Epidermal melanocyte (primary cell): ENCODE measurements around the gene VPS16.

Experiments
- DNase-seq: peaks from one replicate; pipeline ENCODE4 v3.0.0; 2011; ENCODE audit warnings: low spot score; ENCODE audit not compliant: insufficient read length

The VPS16 gene

DNA sequence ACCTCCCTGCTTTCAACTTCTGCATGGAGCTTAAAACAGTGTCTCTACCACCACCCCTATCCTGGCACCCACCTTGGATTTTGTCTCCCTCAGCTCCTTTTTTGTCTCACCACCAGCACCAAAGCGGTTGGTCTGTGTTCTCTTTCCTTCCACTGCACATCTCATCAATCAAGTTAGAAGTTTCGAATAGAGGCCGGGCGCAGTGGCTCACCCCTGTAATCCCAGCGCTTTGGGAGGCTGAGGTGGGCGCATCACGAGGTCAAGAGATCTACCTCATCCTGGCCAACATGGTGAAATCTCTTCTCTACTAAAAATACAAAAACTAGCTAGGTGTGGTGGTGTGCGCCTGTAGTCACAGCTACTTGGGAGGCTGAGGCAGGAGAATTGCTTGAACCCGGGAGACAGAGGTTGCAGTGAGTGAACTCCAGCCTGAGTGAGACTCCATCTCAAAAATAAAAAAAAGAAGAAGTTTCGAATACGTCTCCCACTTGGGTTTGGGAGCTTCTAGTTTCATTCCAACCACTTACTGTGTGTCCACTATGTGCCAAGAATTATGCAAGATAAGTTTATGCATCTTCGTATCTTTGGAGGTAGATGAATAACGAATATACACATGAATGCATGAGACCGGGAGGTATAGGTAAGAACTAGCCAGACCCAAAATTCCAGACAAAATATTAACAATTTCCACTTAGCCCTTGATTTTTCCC is 6.0 kb upstream of the VPS16 start:
- no peak for DNase-seq

GRCh38 chr20:2835331-2835796 is 5.2 kb upstream of the VPS16 start:
- DNase-seq, result no peak

- no peak for DNase-seq
Measured at GRCh38 chr20:2836035-2836434, 4.5 kb upstream of the VPS16 start.

GRCh38 chr20:2837221-2837960 is 3.2 kb upstream of the VPS16 start:
- no peak for DNase-seq

GRCh38 chr20:2838170-2838797 is 2.3 kb upstream of the VPS16 start:
- no peak for DNase-seq

GRCh38 chr20:2838847-2839671 is 1.5 kb upstream of the VPS16 start:
- DNase-seq, result no peak

DNA sequence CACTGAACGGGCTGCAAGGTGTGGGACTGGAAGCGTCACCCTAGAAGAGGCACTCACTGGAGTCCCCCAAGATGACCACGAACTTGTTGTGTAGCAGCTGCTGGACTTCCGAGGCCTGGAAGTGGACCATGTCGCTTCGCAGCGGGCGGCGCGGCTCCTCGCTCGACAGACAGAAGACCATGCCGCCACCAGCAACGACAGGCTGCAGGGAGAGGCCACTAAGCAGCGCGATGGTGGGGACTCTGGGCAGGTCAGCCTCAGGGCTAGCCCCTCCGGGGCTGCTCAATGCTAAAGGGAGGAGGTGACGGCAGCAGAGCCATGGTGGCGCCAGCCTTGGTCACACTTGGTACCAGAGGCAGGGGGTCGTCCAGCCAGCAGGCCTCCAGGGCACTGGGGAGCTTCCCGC is 810 bp upstream of the VPS16 start:
- no peak for DNase-seq

DNA sequence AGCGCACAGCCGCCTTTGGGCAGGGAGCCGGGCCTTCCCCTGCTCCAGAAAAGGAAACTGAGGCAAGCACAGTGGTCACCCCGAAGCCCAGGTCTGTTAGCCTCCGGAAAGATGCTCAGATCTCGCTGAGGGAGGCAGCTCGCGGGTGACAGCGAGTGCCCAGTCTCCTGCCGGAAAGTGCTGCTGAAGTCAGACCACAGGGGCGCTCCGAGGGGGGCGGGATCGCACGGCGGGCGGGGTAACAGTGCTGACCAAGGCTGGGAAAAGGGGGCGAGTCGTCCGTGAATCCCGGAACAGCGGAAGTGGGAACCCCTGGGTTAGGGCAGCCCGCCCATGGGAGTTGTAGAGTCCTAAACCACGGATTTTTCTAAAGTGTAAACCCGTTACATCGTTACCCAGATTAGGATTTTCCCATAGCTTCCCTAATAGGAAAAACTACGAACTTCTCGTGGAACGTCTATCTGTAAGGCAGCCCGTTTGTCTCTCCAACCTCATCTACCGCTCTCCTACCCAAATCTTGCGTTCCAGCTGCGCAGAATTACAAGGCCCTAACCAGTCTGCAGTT is 504 bp downstream of the VPS16 start:
- peak; percentile 70 for DNase-seq

DNA sequence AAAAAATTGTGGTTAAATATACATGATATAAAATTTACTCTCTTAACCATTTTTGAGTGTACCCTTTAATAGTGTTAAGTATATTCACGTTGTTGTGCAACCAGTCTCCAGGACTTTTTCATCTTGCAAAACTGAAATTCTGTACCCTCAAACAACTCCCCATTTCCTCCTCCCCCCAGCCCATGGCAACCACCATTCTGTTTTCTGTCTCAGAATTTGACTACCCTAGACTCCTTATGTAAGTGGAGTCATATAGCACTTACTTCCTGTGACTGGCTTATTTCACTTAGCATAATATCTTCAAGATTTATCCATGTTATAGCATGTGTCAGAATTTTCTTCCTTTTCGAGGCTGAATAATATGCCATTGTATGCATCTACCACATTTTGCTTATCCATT is 5.1 kb downstream of the VPS16 start:
- DNase-seq, result no peak

- no peak for DNase-seq
Measured at GRCh38 chr20:2846698-2847097, 6.2 kb downstream of the VPS16 start.

DNA sequence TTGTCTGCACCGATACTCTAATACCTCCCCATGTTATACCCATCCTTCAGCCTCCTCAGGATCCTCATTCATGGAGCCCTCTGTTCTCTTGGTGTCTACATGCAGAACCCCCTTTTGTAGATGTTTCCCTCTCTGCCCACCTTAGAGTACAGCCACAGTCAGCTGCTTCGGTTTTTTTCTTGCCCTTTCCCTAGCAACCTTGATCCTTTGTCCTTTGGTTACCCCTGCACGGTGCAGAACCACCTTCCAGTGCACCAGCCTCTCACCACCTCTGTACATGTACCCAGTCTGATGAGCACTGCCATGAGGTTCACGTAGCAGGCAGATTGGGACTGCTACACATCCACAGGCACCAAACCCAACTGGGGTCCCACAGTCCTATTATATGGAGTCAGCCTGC is 7.3 kb downstream of the VPS16 start:
- DNase-seq, result no peak

DNA sequence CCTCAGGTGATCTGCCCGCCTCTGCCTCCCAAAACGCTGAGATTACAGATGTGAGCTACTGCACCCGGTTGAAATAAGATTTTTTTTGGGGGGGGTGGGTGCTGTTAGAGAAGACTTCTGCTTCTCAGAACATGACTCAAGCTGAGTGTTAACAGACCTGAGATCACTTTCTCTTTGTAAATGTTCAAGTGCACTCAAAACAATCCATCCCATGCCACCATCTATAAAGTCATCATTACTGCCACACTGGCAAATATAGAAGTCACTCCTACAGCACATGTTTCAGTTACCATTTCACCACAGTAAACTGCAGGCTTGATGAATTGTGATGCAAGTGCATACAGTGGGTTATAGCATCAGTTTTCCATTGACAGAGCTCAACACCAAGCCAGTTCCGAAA is 9.0 kb downstream of the VPS16 start:
- DNase-seq, result no peak

GRCh38 chr20:2851086-2851485 is 10.5 kb downstream of the VPS16 start:
- no peak for DNase-seq

GRCh38 chr20:2858591-2858990 is 18.0 kb downstream of the VPS16 start:
- no peak for DNase-seq

GRCh38 chr20:2859330-2860121 is 19.0 kb downstream of the VPS16 start:
- DNase-seq, result no peak

DNA sequence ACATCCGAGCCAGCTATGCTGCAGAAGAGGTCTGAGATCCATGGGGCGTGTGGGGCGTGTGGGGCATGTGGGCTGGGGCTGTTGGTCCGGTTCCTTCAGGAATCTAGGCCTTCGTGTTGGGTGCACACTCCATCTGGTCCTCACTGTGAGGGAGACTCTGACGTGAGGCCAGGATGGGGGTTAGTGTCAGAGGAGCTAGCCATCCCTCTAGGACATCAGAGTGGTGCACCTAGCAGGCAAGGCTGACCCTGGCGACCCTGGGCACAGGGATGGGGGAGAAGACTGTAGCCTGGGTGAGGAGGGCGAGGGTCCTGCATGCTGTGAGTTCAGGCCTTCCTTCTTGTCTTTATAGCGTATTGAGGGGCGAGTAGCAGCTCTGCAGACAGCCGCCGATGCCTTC is 24.1 kb downstream of the VPS16 start:
- DNase-seq, result no peak

DNA sequence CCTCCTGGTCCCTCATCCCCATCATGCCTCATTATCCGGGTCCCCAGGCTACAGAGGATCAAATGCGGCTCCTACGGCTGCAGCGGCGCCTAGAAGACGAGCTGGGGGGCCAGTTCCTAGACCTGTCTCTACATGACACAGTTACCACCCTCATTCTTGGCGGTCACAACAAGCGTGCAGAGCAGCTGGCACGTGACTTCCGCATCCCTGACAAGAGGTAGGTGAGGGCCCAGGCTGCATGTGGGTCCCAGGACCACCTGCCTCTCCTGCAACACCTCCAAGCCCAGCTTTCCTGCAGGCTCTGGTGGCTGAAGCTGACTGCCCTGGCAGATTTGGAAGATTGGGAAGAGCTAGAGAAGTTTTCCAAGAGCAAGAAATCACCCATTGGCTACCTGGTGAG is 24.6 kb downstream of the VPS16 start:
- DNase-seq, result no peak

DNA sequence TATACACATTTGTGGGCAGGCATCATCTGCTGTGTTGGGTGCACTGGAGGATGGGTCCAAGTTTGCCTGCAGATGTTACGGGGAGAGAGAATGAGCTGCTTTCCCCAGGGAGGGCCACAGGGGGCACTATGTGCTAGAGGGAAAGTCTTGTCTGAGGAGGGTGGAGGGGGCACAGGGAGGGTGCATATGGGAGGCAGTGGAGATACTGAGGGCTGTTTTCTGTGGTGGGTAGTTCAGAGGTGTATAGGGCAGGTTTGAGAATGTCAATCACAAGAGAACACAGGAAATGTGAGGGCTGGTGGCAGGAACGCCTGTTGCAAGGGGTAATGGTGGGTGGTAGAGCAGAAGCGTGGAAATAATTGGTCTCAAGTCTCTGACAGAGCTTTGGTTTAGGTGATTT is 25.1 kb downstream of the VPS16 start:
- DNase-seq, result no peak

- no peak for DNase-seq
Measured at GRCh38 chr20:2866236-2866635, 25.7 kb downstream of the VPS16 start.

GRCh38 chr20:2867081-2867864 is 26.7 kb downstream of the VPS16 start:
- no peak for DNase-seq
